Astrocyte (in vitro differentiated cells and primary cell): ENCODE data around the gene GALNT7. TPM values are rescaled to one million over a fixed set of nuclear protein-coding genes. Genes with fewer than 3 reads are reported as not detected.

Experiments
- DNase-seq: peaks from one replicate; pipeline ENCODE4 v3.0.0-alpha.2; 2010; ENCODE audit warnings: low read depth
- FAIRE-seq: peaks from 2 replicates; lab custom pipeline; 2011; peaks lifted over from hg19 to GRCh38; lab: Jason Lieb, UNC
- H2AFZ ChIP-seq: 2 replicates; pipeline ENCODE4 v1.6.0; 2012; ENCODE audit warnings: low read depth, low read length, inconsistent platforms
- H3K27ac ChIP-seq: 2 replicates; pipeline ENCODE4 v1.5.1; 2011; ENCODE audit warnings: low read depth, low read length, inconsistent platforms
- H3K27me3 ChIP-seq: 2 replicates; pipeline ENCODE4 v1.6.0; 2011; ENCODE audit warnings: low read length, inconsistent platforms; ENCODE audit not compliant: insufficient read depth
- H3K36me3 ChIP-seq: 2 replicates; pipeline ENCODE4 v1.5.1; 2011; ENCODE audit warnings: low read length, inconsistent platforms; ENCODE audit not compliant: insufficient read depth
- H3K4me1 ChIP-seq: 2 replicates; pipeline ENCODE4 v1.5.1; 2011; ENCODE audit warnings: low read length, inconsistent platforms; ENCODE audit not compliant: insufficient read depth
- H3K4me2 ChIP-seq: 2 replicates; pipeline ENCODE4 v1.6.0; 2012; ENCODE audit warnings: low read length, inconsistent platforms
- H3K4me3 ChIP-seq: 2 replicates; pipeline ENCODE4 v1.5.1; 2011; ENCODE audit warnings: low read depth, mild to moderate bottlenecking, low read length, inconsistent platforms; ENCODE audit not compliant: insufficient read depth
- H3K79me2 ChIP-seq: 2 replicates; pipeline ENCODE4 v1.6.0; 2012; ENCODE audit warnings: mild to moderate bottlenecking, low read length, inconsistent platforms; ENCODE audit not compliant: insufficient read depth
- H3K9ac ChIP-seq: 2 replicates; pipeline ENCODE4 v1.6.0; 2012; ENCODE audit warnings: mild to moderate bottlenecking, low read length, inconsistent platforms
- H3K9me3 ChIP-seq: 2 replicates; pipeline ENCODE4 v1.5.1; 2012; ENCODE audit warnings: low read depth, mild to moderate bottlenecking, low read length, inconsistent platforms; ENCODE audit not compliant: insufficient read depth
- H4K20me1 ChIP-seq: 2 replicates; pipeline ENCODE4 v1.6.0; 2012; ENCODE audit warnings: low read length, inconsistent platforms; ENCODE audit not compliant: insufficient read depth
- H3K27ac Mint-ChIP-seq: one replicate; pipeline ENCODE4 v1.8.0; 2021; ENCODE audit warnings: mild to moderate bottlenecking, mixed read lengths; ENCODE audit not compliant: unreplicated experiment
- H3K27me3 Mint-ChIP-seq: one replicate; pipeline ENCODE4 v1.8.0; 2021; ENCODE audit warnings: low read depth, mixed read lengths; ENCODE audit not compliant: unreplicated experiment
- H3K36me3 Mint-ChIP-seq: one replicate; pipeline ENCODE4 v1.8.0; 2021; ENCODE audit warnings: low read depth, mixed read lengths; ENCODE audit not compliant: unreplicated experiment
- H3K4me1 Mint-ChIP-seq: one replicate; pipeline ENCODE4 v1.8.0; 2021; ENCODE audit warnings: low read depth, mixed read lengths; ENCODE audit not compliant: unreplicated experiment
- H3K4me3 Mint-ChIP-seq: one replicate; pipeline ENCODE4 v1.8.0; 2021; ENCODE audit warnings: mild to moderate bottlenecking, moderate library complexity, mixed read lengths; ENCODE audit not compliant: unreplicated experiment
- H3K9me3 Mint-ChIP-seq: one replicate; pipeline ENCODE4 v1.8.0; 2021; ENCODE audit warnings: mild to moderate bottlenecking, mixed read lengths; ENCODE audit not compliant: unreplicated experiment
- EZH2 ChIP-seq: IDR thresholded peaks from 2 replicates; pipeline ENCODE4 v1.6.1; 2012; ENCODE audit warnings: mild to moderate bottlenecking, low read length, inconsistent platforms; ENCODE audit not compliant: insufficient read depth
- total RNA-seq: library from RNA; stranded (reverse); gene quantifications from 2 replicates; pipeline ENCODE4 v1.2.1, GENCODE V29; 2021
- TF ChIP-seq, protein P1 (sequence below): IDR thresholded peaks from 2 replicates; pipeline ENCODE4 v1.5.1; 2011; ENCODE audit warnings: low read depth, mild to moderate bottlenecking, inconsistent platforms, low read length, moderate library complexity; ENCODE audit not compliant: insufficient read depth

Gene GALNT7
- total RNA-seq, 1 donor from 2014 or later = 97.6 TPM

- peaks cover 70% of the 10 kb centered on the region for H3K79me2 ChIP-seq
- peaks cover 12% of the 10 kb centered on the region for H3K4me1 ChIP-seq
- H3K27me3 ChIP-seq = no peaks in the 10 kb centered on the region
- TF ChIP-seq EZH2 = no peak
- TF ChIP-seq, protein P1, sequence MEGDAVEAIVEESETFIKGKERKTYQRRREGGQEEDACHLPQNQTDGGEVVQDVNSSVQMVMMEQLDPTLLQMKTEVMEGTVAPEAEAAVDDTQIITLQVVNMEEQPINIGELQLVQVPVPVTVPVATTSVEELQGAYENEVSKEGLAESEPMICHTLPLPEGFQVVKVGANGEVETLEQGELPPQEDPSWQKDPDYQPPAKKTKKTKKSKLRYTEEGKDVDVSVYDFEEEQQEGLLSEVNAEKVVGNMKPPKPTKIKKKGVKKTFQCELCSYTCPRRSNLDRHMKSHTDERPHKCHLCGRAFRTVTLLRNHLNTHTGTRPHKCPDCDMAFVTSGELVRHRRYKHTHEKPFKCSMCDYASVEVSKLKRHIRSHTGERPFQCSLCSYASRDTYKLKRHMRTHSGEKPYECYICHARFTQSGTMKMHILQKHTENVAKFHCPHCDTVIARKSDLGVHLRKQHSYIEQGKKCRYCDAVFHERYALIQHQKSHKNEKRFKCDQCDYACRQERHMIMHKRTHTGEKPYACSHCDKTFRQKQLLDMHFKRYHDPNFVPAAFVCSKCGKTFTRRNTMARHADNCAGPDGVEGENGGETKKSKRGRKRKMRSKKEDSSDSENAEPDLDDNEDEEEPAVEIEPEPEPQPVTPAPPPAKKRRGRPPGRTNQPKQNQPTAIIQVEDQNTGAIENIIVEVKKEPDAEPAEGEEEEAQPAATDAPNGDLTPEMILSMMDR = no peak
- H3K9me3 Mint-ChIP-seq = no peaks in the 10 kb centered on the region
- H3K4me3 Mint-ChIP-seq = no peak overlapping the region
- no peak overlapping the region for H3K27ac ChIP-seq
- no peak overlapping the region for H3K4me3 ChIP-seq
- peaks cover 4% of the 10 kb centered on the region for H3K36me3 Mint-ChIP-seq
- no peaks in the 10 kb centered on the region for H3K36me3 ChIP-seq
- no peak overlapping the region for H3K9ac ChIP-seq
- DNase-seq = no peak
- H4K20me1 ChIP-seq = peaks cover 43% of the 10 kb centered on the region
- FAIRE-seq = no peak
- H3K4me2 ChIP-seq = no peak overlapping the region
- H2AFZ ChIP-seq = no peak overlapping the region
- H3K9me3 ChIP-seq = no peaks in the 10 kb centered on the region
- peaks cover 43% of the 10 kb centered on the region for H3K4me1 Mint-ChIP-seq
- no peak overlapping the region for H3K27ac Mint-ChIP-seq
- no peaks in the 10 kb centered on the region for H3K27me3 Mint-ChIP-seq
These were observed 3.4 kb downstream of the GALNT7 start for GRCh38 chr4:173171987-173172386.

- no peak overlapping the region for H3K27ac Mint-ChIP-seq
- no peak overlapping the region for H3K4me3 Mint-ChIP-seq
- Histone ChIP-seq H3K79me2 (peaks cover 88% of the 10 kb centered on the region), H3K27me3 (no peaks in the 10 kb centered on the region), H3K9ac (no peak overlapping the region), H3K27ac (no peak overlapping the region), H3K4me2 (no peak overlapping the region), H3K36me3 (no peaks in the 10 kb centered on the region), H3K4me1 (peaks cover 8% of the 10 kb centered on the region), H3K9me3 (no peaks in the 10 kb centered on the region), H2AFZ (no peak overlapping the region), H4K20me1 (peaks cover 49% of the 10 kb centered on the region), H3K4me3 (no peak overlapping the region)
- peaks cover 4% of the 10 kb centered on the region for H3K36me3 Mint-ChIP-seq
- peaks cover 46% of the 10 kb centered on the region for H3K4me1 Mint-ChIP-seq
- no peak for FAIRE-seq
- DNase-seq = no peak
- no peak for TF ChIP-seq EZH2
- TF ChIP-seq, protein P1 = no peak
- H3K9me3 Mint-ChIP-seq = no peaks in the 10 kb centered on the region
- H3K27me3 Mint-ChIP-seq = no peaks in the 10 kb centered on the region
These were observed 5.6 kb downstream of the GALNT7 start for GRCh38 chr4:173174184-173174583.

DNA sequence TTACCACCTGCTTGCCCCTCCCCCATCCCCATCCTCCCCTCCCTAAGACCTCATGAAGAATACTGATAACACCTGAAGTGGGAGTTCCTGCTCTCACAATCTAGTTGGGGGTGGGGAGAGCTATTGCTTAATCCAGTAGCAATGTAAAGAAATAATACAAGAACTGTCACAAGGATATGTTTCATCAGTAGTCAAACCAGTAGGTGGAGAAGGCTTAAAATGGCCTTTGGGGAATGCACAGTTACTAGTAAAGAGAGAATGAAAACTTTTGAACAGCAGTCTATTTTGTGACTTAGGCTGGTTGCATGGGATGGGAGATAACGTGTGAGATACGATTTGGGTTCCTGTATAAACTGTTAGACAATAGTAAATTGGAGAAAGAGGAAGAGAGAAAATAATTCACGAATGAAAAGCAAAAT, 6.0 kb downstream of the GALNT7 start:
- H3K9me3 Mint-ChIP-seq = no peaks in the 10 kb centered on the region
- no peak for TF ChIP-seq EZH2
- TF ChIP-seq, protein P1 = no peak
- peaks cover 4% of the 10 kb centered on the region for H3K36me3 Mint-ChIP-seq
- peaks cover 49% of the 10 kb centered on the region for H3K4me1 Mint-ChIP-seq
- Histone ChIP-seq H2AFZ (no peak overlapping the region), H4K20me1 (peaks cover 49% of the 10 kb centered on the region), H3K36me3 (no peaks in the 10 kb centered on the region), H3K9ac (no peak overlapping the region), H3K27ac (no peak overlapping the region), H3K4me2 (no peak overlapping the region), H3K4me1 (peaks cover 12% of the 10 kb centered on the region), H3K4me3 (no peak overlapping the region), H3K27me3 (no peaks in the 10 kb centered on the region), H3K9me3 (no peaks in the 10 kb centered on the region), H3K79me2 (peaks cover 90% of the 10 kb centered on the region)
- H3K27ac Mint-ChIP-seq = no peak overlapping the region
- H3K27me3 Mint-ChIP-seq = no peaks in the 10 kb centered on the region
- no peak for FAIRE-seq
- H3K4me3 Mint-ChIP-seq = no peak overlapping the region
- DNase-seq = no peak
